ENCODE data around the gene TARDBP.
A peak's percentile ranks its signal among the peaks of the same experiment; 100 is the strongest.

TARDBP gene

DNA sequence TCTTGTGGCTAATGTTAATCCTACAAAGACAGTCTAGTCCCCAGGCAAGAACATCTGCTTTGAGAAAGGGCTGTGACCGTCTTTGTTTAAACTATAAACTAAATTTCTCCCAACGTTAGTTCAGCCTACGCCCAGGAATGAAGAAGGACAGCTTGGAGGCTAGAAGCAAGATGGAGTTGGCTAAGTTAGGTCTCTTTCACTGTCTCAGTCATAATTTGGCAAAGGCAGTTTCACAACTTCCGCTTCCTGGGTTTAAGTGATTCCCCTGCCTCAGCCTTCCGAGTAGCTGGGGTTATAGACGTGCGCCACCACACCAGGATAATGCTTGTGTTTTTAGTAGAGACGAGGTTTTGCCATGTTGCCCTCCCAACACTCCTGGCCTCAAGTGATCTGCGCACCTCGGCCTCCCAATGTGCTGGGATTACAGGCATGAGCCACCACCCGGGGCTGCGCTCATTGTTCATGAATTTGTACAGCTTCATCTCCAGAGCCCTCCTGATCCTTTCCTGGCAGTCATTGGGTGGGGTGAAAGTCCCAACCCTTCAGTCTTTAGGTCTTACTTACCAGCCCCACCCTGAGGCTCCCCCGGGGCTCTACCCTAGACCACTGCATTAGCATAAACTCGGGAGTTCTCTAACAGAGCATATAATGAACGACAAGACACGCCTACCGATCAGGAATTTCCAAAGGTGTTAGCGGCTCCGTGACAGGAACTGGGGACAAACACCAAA, 39.5 kb downstream of the TARDBP start:
- Histone ChIP-seq H2BK15ac (ENCODE audit: low read depth, poor library complexity, severe bottlenecking) (no peak overlapping the region), H3K4me1 (ENCODE audit: control insufficient read depth, insufficient read depth, low read depth, low read length) (no peaks in the 10 kb centered on the region), H3K9me3 (ENCODE audit: control insufficient read depth, low read length) (no peaks in the 10 kb centered on the region), H4K91ac (ENCODE audit: low read length) (no peak overlapping the region), H3K27me3 (ENCODE audit: control insufficient read depth in 1 of 2, insufficient read depth in 1 of 2, low read length in 2 of 2) (peaks cover 0 to 6% of the 10 kb centered on the region in 2 experiments), H3K14ac (ENCODE audit: low read length in 2 of 2) (no peak overlapping the region), H3K4me2 (ENCODE audit: low read length, poor library complexity, severe bottlenecking) (no peak overlapping the region), H2AFZ (ENCODE audit: low read depth, low read length) (no peak overlapping the region), H3K4ac (ENCODE audit: low read depth in 1 of 2, low read length in 2 of 2) (no peak overlapping the region), H3K27ac (ENCODE audit: low read length, poor library complexity, severe bottlenecking) (no peak overlapping the region), H3K23ac (ENCODE audit: low read length in 2 of 2) (no peak overlapping the region), H2BK120ac (ENCODE audit: low read depth, low read length) (no peak overlapping the region), H3K9ac (ENCODE audit: low read length) (no peak overlapping the region), H2AK5ac (ENCODE audit: low read length, severe bottlenecking) (no peak overlapping the region), H3K79me1 (replicated peaks; ENCODE audit: low read length, poor library complexity, severe bottlenecking) (peaks cover 8% of the 10 kb centered on the region), H3K4me3 (ENCODE audit: insufficient read depth in 1 of 2, low read depth in 1 of 2, low read length in 2 of 2) (no peak overlapping the region), H2BK12ac (ENCODE audit: low read length in 2 of 2) (no peak overlapping the region), H2BK5ac (ENCODE audit: low read depth, low read length, poor library complexity, severe bottlenecking) (no peak overlapping the region), H4K8ac (ENCODE audit: low read length) (no peak overlapping the region), H3K18ac (ENCODE audit: low read depth in 1 of 2, low read length in 2 of 2) (no peak overlapping the region), H3K36me3 (ENCODE audit: control insufficient read depth in 1 of 2, insufficient read depth in 2 of 2, low read depth in 1 of 2, low read length in 2 of 2) (peaks cover 21 to 42% of the 10 kb centered on the region in 2 experiments)
- no peak for DNase-seq
- WGBS, result 78% methylated on average over 19 of the region's 19 CpGs

DNA sequence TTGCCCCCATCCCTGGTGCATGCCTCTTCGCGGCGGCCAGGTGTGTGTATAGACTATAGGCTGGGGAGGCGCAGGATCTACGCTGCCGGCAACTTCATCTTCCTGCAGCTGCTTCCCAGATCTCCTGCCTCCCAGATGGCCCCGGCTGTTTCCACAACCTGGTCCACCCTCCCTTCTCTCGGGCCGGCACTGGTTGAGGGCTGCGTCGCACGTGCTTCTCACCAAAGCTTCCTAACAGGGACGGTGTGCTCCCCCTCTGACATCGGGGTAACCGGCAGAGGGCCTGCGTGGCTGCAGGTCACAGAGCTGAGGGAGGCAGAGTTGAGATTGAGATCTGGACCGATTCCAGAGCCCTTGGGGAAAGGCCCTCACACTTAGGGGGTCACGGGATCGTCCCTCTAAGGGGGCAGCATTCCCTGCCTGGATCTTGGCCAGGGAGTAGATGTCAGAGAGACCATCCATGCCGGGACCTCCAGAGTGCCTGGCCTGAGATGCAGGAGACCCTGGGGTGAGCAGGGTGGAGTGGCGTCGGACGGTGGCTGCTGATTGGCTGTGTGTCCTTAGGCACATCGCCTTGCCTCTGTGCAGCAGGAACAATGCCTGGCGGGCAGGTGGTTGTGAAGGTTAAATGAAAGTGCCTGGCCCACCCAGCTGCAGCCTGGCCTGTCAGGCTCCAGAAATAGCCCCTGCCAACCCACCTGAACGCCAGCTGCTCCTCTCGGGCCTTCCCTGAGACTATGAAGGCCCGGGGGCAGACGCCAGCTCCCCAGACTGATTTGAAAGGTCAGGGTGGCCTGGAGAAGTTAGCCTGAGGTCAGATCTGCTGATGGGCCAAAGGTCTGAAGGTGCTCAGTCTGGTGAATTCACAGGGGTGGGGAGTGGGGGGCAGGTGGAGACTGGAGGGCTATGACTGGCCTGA, 40.6 kb downstream of the TARDBP start:
- no peak overlapping the region for H3K4ac ChIP-seq (ENCODE audit: low read depth in 1 of 2, low read length in 2 of 2)
- H3K9me3 ChIP-seq (ENCODE audit: control insufficient read depth, low read length), result no peaks in the 10 kb centered on the region
- no peak overlapping the region for H3K18ac ChIP-seq (ENCODE audit: low read depth in 1 of 2, low read length in 2 of 2)
- 80% methylated on average over 28 of the region's 29 CpGs for WGBS
- H3K4me3 ChIP-seq (ENCODE audit: insufficient read depth in 1 of 2, low read depth in 1 of 2, low read length in 2 of 2), result no peak overlapping the region
- H2BK120ac ChIP-seq (ENCODE audit: low read depth, low read length), result no peak overlapping the region
- H3K14ac ChIP-seq (ENCODE audit: low read length in 2 of 2), result no peak overlapping the region
- H3K27me3 ChIP-seq (ENCODE audit: control insufficient read depth in 1 of 2, insufficient read depth in 1 of 2, low read length in 2 of 2), result peaks cover 0 to 6% of the 10 kb centered on the region in 2 experiments
- no peak overlapping the region for H3K23ac ChIP-seq (ENCODE audit: low read length in 2 of 2)
- no peak overlapping the region for H2AFZ ChIP-seq (ENCODE audit: low read depth, low read length)
- no peak overlapping the region for H2BK12ac ChIP-seq (ENCODE audit: low read length in 2 of 2)
- DNase-seq, result no peak
- H3K9ac ChIP-seq (ENCODE audit: low read length), result no peak overlapping the region
- H3K27ac ChIP-seq (ENCODE audit: low read length, poor library complexity, severe bottlenecking), result no peak overlapping the region
- H4K8ac ChIP-seq (ENCODE audit: low read length), result no peak overlapping the region
- no peak overlapping the region for H2AK5ac ChIP-seq (ENCODE audit: low read length, severe bottlenecking)
- no peak overlapping the region for H2BK15ac ChIP-seq (ENCODE audit: low read depth, poor library complexity, severe bottlenecking)
- peaks cover 2% of the 10 kb centered on the region for H3K4me1 ChIP-seq (ENCODE audit: control insufficient read depth, insufficient read depth, low read depth, low read length)
- no peak overlapping the region for H3K4me2 ChIP-seq (ENCODE audit: low read length, poor library complexity, severe bottlenecking)
- H3K79me1 ChIP-seq (replicated peaks; ENCODE audit: low read length, poor library complexity, severe bottlenecking), result peaks cover 15% of the 10 kb centered on the region
- H2BK5ac ChIP-seq (ENCODE audit: low read depth, low read length, poor library complexity, severe bottlenecking), result no peak overlapping the region
- H4K91ac ChIP-seq (ENCODE audit: low read length), result no peak overlapping the region
- H3K36me3 ChIP-seq (ENCODE audit: control insufficient read depth in 1 of 2, insufficient read depth in 2 of 2, low read depth in 1 of 2, low read length in 2 of 2), result peaks cover 30 to 54% of the 10 kb centered on the region in 2 experiments

DNA sequence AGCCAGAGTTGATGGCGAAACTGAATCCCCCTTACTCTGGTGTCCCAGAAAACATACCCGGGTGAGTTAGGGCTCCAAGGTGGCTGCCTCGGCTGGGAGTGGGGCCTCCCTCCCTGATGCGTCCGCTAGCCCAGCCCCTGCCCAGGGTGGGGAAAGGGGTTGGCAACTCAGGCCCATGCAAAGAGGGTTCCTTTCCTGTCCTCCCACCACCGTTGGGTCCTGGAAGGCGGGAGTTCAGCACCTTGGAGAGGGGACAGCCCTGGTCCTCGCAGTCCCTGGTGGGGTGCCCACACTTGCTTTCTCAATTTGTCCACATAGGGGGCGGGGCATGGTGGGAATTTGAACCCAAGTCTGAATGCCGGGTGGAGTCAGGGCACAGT, 41.3 kb downstream of the TARDBP start:
- Histone ChIP-seq H3K79me1 (replicated peaks; ENCODE audit: low read length, poor library complexity, severe bottlenecking) (peaks cover 18% of the 10 kb centered on the region), H2AFZ (ENCODE audit: low read depth, low read length) (no peak overlapping the region), H4K8ac (ENCODE audit: low read length) (no peak overlapping the region), H2BK5ac (ENCODE audit: low read depth, low read length, poor library complexity, severe bottlenecking) (no peak overlapping the region), H3K9me3 (ENCODE audit: control insufficient read depth, low read length) (no peaks in the 10 kb centered on the region), H3K23ac (ENCODE audit: low read length in 2 of 2) (no peak overlapping the region), H4K91ac (ENCODE audit: low read length) (no peak overlapping the region), H3K9ac (ENCODE audit: low read length) (no peak overlapping the region), H3K4me3 (ENCODE audit: insufficient read depth in 1 of 2, low read depth in 1 of 2, low read length in 2 of 2) (no peak overlapping the region), H3K18ac (ENCODE audit: low read depth in 1 of 2, low read length in 2 of 2) (no peak overlapping the region), H3K4me1 (ENCODE audit: control insufficient read depth, insufficient read depth, low read depth, low read length) (peaks cover 6% of the 10 kb centered on the region), H3K27ac (ENCODE audit: low read length, poor library complexity, severe bottlenecking) (no peak overlapping the region), H2BK15ac (ENCODE audit: low read depth, poor library complexity, severe bottlenecking) (no peak overlapping the region), H3K4me2 (ENCODE audit: low read length, poor library complexity, severe bottlenecking) (no peak overlapping the region), H3K14ac (ENCODE audit: low read length in 2 of 2) (no peak overlapping the region), H2BK120ac (ENCODE audit: low read depth, low read length) (no peak overlapping the region), H3K27me3 (ENCODE audit: control insufficient read depth in 1 of 2, insufficient read depth in 1 of 2, low read length in 2 of 2) (peaks cover 0 to 6% of the 10 kb centered on the region in 2 experiments), H2BK12ac (ENCODE audit: low read length in 2 of 2) (no peak overlapping the region), H2AK5ac (ENCODE audit: low read length, severe bottlenecking) (no peak overlapping the region), H3K36me3 (ENCODE audit: control insufficient read depth in 1 of 2, insufficient read depth in 2 of 2, low read depth in 1 of 2, low read length in 2 of 2) (peaks cover 30 to 59% of the 10 kb centered on the region in 2 experiments), H3K4ac (ENCODE audit: low read depth in 1 of 2, low read length in 2 of 2) (no peak overlapping the region)
- WGBS, result 77% methylated on average over 10 of the region's 10 CpGs
- peak; percentile 15 for DNase-seq

DNA sequence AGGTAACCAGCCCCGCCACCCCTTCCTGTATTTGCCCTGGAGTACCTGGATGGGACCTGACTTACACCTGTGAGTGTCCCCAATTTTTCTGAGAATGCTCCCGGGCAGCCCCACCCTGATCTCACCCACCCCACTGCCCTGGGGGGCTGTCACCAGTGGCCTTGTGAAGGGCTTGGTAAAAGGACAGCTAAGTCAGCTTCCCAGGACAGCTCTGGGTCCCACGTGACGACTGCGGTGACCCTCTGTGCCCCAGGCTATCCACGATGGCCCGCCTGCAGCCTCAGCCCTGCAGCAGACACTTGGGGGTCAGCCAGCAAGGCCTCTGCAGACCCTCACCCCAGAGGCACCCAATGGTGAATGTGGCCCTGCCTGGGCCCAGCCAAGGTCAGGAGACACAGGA, 41.7 kb downstream of the TARDBP start:
- Histone ChIP-seq H3K23ac (ENCODE audit: low read length in 2 of 2) (no peak overlapping the region), H2BK120ac (ENCODE audit: low read depth, low read length) (no peak overlapping the region), H3K27me3 (ENCODE audit: control insufficient read depth in 1 of 2, insufficient read depth in 1 of 2, low read length in 2 of 2) (peaks cover 0 to 6% of the 10 kb centered on the region in 2 experiments), H3K9ac (ENCODE audit: low read length) (no peak overlapping the region), H3K79me1 (replicated peaks; ENCODE audit: low read length, poor library complexity, severe bottlenecking) (peaks cover 23% of the 10 kb centered on the region), H3K14ac (ENCODE audit: low read length in 2 of 2) (no peak overlapping the region), H3K4me2 (ENCODE audit: low read length, poor library complexity, severe bottlenecking) (no peak overlapping the region), H3K4me3 (ENCODE audit: insufficient read depth in 1 of 2, low read depth in 1 of 2, low read length in 2 of 2) (no peak overlapping the region), H3K9me3 (ENCODE audit: control insufficient read depth, low read length) (no peaks in the 10 kb centered on the region), H3K36me3 (ENCODE audit: control insufficient read depth in 1 of 2, insufficient read depth in 2 of 2, low read depth in 1 of 2, low read length in 2 of 2) (peaks cover 30 to 59% of the 10 kb centered on the region in 2 experiments), H2BK5ac (ENCODE audit: low read depth, low read length, poor library complexity, severe bottlenecking) (no peak overlapping the region), H2AFZ (ENCODE audit: low read depth, low read length) (no peak overlapping the region), H3K4ac (ENCODE audit: low read depth in 1 of 2, low read length in 2 of 2) (no peak overlapping the region), H2BK12ac (ENCODE audit: low read length in 2 of 2) (no peak overlapping the region), H3K4me1 (ENCODE audit: control insufficient read depth, insufficient read depth, low read depth, low read length) (peaks cover 11% of the 10 kb centered on the region), H3K18ac (ENCODE audit: low read depth in 1 of 2, low read length in 2 of 2) (no peak overlapping the region), H4K8ac (ENCODE audit: low read length) (no peak overlapping the region), H4K91ac (ENCODE audit: low read length) (no peak overlapping the region), H2BK15ac (ENCODE audit: low read depth, poor library complexity, severe bottlenecking) (no peak overlapping the region), H3K27ac (ENCODE audit: low read length, poor library complexity, severe bottlenecking) (no peak overlapping the region), H2AK5ac (ENCODE audit: low read length, severe bottlenecking) (no peak overlapping the region)
- DNase-seq, result no peak
- 96% methylated on average over 7 of the region's 7 CpGs for WGBS
